ENCODE results near the gene TSC22D3.
"Not testable (repeated sequence)": the region's sequence is repeated elsewhere in the genome, so short reads cannot be mapped to it uniquely, and the experiment has no call there.

DNA sequence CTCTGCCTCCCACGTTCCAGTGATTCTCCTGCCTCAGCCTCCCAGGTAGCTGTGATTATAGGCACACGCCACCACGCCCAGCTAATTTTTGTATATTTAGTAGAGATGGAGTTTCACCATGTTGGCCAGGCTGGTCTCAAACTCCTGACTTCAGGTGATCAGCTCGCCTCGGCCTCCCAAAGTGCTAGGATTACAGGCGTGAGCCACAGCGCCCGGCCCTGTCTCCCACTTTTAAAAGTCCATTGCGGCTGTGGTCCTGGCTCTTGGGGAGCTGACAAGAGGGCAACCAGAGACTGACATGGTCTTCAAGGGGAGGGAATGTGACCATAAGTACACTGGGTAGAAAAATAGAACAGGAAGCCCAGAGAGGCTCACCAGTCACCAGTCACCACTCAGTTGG is 104.3 kb downstream of the TSC22D3 start:
- TF ChIP-seq, protein P1, sequence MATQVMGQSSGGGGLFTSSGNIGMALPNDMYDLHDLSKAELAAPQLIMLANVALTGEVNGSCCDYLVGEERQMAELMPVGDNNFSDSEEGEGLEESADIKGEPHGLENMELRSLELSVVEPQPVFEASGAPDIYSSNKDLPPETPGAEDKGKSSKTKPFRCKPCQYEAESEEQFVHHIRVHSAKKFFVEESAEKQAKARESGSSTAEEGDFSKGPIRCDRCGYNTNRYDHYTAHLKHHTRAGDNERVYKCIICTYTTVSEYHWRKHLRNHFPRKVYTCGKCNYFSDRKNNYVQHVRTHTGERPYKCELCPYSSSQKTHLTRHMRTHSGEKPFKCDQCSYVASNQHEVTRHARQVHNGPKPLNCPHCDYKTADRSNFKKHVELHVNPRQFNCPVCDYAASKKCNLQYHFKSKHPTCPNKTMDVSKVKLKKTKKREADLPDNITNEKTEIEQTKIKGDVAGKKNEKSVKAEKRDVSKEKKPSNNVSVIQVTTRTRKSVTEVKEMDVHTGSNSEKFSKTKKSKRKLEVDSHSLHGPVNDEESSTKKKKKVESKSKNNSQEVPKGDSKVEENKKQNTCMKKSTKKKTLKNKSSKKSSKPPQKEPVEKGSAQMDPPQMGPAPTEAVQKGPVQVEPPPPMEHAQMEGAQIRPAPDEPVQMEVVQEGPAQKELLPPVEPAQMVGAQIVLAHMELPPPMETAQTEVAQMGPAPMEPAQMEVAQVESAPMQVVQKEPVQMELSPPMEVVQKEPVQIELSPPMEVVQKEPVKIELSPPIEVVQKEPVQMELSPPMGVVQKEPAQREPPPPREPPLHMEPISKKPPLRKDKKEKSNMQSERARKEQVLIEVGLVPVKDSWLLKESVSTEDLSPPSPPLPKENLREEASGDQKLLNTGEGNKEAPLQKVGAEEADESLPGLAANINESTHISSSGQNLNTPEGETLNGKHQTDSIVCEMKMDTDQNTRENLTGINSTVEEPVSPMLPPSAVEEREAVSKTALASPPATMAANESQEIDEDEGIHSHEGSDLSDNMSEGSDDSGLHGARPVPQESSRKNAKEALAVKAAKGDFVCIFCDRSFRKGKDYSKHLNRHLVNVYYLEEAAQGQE (IDR thresholded peaks at IDR 0.05; ENCODE audit: low read depth, low read length), result not testable (repeated sequence)
- TF ChIP-seq EP300 (IDR thresholded peaks at IDR 0.05; ENCODE audit: borderline replicate concordance in 1 of 2, low read depth in 1 of 2, low read length in 1 of 2); CHD2 (IDR thresholded peaks at IDR 0.05; ENCODE audit: low read length, partially characterized antibody); FOXM1 (IDR thresholded peaks at IDR 0.05; ENCODE audit: low read depth); YY1 (IDR thresholded peaks at IDR 0.05; ENCODE audit: low read depth); NRF1 (IDR thresholded peaks at IDR 0.05; ENCODE audit: low read depth, low read length); POLR2AphosphoS5 (IDR thresholded peaks at IDR 0.05; ENCODE audit: low read depth, low read length): not testable (repeated sequence)
- TF ChIP-seq, protein P2, sequence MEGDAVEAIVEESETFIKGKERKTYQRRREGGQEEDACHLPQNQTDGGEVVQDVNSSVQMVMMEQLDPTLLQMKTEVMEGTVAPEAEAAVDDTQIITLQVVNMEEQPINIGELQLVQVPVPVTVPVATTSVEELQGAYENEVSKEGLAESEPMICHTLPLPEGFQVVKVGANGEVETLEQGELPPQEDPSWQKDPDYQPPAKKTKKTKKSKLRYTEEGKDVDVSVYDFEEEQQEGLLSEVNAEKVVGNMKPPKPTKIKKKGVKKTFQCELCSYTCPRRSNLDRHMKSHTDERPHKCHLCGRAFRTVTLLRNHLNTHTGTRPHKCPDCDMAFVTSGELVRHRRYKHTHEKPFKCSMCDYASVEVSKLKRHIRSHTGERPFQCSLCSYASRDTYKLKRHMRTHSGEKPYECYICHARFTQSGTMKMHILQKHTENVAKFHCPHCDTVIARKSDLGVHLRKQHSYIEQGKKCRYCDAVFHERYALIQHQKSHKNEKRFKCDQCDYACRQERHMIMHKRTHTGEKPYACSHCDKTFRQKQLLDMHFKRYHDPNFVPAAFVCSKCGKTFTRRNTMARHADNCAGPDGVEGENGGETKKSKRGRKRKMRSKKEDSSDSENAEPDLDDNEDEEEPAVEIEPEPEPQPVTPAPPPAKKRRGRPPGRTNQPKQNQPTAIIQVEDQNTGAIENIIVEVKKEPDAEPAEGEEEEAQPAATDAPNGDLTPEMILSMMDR (IDR thresholded peaks at IDR 0.05), result not testable (repeated sequence)

Data from SK-N-SH (cell line).